ENCODE data around the gene COTL1. TPM values are rescaled to one million over a fixed set of nuclear protein-coding genes. Genes with fewer than 3 reads are reported as not detected.

Gene COTL1
- total and polyA plus RNA-seq, 9 of the 15 experiments (the other 6 are each of a cell fraction or from before 2014, with no cell fraction given) = 27.7 to 185 (median 72.5) TPM

GRCh38 chr16:84593825-84594724 is 23.8 kb downstream of the COTL1 start (continued):
- TF ChIP-seq ARHGAP35 (IDR thresholded peaks at IDR 0.05; ENCODE audit: partially characterized antibody) (no peak), FOXK2 (conservative IDR thresholded peaks at IDR 0.05 in 1 of 2, IDR thresholded peaks at IDR 0.05 in 1 of 2; ENCODE audit: low read depth in 2 of 2) (peak in 1 of 2 experiments; percentile 40; a peak in 2 of 4 replicates), RUNX1 (IDR thresholded peaks at IDR 0.05; ENCODE audit: low read depth) (no peak), ZNF77 (CRISPR knock-in tag; IDR thresholded peaks at IDR 0.05) (no peak), MCM5 (IDR thresholded peaks at IDR 0.05; ENCODE audit: low read depth) (no peak), NFATC3 (IDR thresholded peaks at IDR 0.05) (no peak), HNRNPK (IDR thresholded peaks at IDR 0.05; ENCODE audit: low read depth, low read length, poor library complexity, severe bottlenecking) (no peak), ELF1 (tag; IDR thresholded peaks at IDR 0.05) (no peak; the same call in 1 of the 2 replicates), ZNF436 (CRISPR knock-in tag; IDR thresholded peaks at IDR 0.05) (no peak), ZNF778 (CRISPR knock-in tag; IDR thresholded peaks at IDR 0.05) (no peak), ZNF512 (tag; IDR thresholded peaks at IDR 0.05) (no peak), ZNF57 (CRISPR knock-in tag; IDR thresholded peaks at IDR 0.05) (no peak), IRF9 (tag; IDR thresholded peaks at IDR 0.05) (no peak), NR1H2 (CRISPR knock-in tag; IDR thresholded peaks at IDR 0.05) (0 out of 2 replicates have a peak, but pooled peaks have one; percentile 24), SNIP1 (IDR thresholded peaks at IDR 0.05; ENCODE audit: low read depth) (no peak), TRIM25 (IDR thresholded peaks at IDR 0.05; ENCODE audit: borderline replicate concordance) (no peak), JUND (IDR thresholded peaks at IDR 0.05; ENCODE audit: borderline replicate concordance, low read depth, low read length) (peak; percentile 79), JUND (tag; IDR thresholded peaks at IDR 0.05; ENCODE audit: borderline replicate concordance, low read depth, low read length) (peak; percentile 86; the same call in 2 of the 3 replicates), TRIM28 (IDR thresholded peaks at IDR 0.05) (no peak; the same call in 1 of the 2 replicates), SMAD3 (CRISPR knock-in tag; conservative IDR thresholded peaks at IDR 0.05) (no peak), E2F4 (CRISPR knock-in tag; IDR thresholded peaks at IDR 0.05; ENCODE audit: low read depth) (no peak), NR2C2 (CRISPR knock-in tag; IDR thresholded peaks at IDR 0.05) (no peak), NR2C2 (tag; IDR thresholded peaks at IDR 0.05) (peak; percentile 72; the same call in 1 of the 2 replicates), ZNF184 (CRISPR knock-in tag; IDR thresholded peaks at IDR 0.05) (no peak)

Measured in K562 (cell line).